GM19035 (cell line): Measurements from ENCODE around the gene KHK.
A peak's percentile ranks its signal among the peaks of the same experiment; 100 is the strongest.

Source experiments
- ATAC-seq: cut with Tn5 transposase; IDR thresholded peaks from one replicate; pipeline ENCODE4 v1.9.1; 2021; ENCODE audit not compliant: unreplicated experiment

The KHK gene

DNA sequence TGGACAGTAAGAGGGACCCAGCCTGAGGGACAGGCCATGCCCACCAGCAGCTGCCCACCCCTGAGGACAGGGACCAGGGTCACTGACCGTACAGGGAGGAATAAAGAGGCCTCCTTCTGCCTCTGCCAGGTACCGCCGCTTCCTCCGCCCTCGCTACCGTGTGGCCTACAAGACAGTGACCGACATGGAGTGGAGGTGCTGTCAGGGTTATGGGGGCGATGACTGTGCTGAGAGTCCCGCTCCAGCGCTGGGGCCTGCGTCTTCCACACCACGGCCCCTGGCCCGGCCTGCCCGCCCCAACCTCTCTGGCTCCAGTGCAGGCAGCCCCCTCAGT, 6.0 kb upstream of the KHK start:
- ATAC-seq: no peak

DNA sequence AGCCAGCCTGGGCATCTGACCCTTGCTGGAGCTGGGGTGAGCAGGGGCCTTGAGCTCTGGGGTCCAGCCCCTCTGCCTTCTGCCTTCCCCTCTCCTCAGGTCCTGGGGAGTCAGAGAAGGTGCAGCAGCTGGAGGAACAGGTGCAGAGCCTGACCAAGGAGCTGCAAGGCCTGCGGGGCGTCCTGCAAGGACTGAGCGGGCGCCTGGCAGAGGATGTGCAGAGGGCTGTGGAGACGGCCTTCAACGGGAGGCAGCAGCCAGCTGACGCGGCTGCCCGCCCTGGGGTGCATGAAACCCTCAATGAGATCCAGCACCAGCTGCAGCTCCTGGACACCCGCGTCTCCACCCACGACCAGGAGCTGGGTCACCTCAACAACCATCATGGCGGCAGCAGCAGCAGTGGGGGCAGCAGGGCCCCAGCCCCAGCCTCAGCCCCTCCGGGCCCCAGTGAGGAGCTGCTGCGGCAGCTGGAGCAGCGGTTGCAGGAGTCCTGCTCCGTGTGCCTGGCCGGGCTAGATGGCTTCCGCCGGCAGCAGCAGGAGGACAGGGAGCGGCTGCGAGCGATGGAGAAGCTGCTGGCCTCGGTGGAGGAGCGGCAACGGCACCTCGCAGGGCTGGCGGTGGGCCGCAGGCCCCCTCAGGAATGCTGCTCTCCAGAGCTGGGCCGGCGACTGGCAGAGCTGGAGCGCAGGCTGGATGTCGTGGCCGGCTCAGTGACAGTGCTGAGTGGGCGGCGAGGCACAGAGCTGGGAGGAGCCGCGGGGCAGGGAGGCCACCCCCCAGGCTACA, 4.4 kb upstream of the KHK start:
- ATAC-seq: no peak

DNA sequence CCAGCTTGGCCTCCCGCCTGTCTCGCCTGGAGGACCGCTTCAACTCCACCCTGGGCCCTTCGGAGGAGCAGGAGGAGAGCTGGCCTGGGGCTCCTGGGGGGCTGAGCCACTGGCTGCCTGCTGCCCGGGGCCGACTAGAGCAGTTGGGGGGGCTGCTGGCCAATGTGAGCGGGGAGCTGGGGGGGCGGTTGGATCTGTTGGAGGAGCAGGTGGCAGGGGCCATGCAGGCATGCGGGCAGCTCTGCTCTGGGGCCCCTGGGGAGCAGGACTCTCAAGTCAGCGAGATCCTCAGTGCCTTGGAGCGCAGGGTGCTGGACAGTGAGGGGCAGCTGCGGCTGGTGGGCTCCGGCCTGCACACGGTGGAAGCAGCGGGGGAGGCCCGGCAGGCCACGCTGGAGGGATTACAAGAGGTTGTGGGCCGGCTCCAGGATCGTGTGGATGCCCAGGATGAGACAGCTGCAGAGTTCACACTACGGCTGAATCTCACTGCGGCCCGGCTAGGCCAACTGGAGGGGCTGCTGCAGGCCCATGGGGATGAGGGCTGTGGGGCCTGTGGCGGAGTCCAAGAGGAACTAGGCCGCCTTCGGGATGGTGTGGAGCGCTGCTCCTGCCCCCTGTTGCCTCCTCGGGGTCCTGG, 3.7 kb upstream of the KHK start:
- ATAC-seq: no peak

DNA sequence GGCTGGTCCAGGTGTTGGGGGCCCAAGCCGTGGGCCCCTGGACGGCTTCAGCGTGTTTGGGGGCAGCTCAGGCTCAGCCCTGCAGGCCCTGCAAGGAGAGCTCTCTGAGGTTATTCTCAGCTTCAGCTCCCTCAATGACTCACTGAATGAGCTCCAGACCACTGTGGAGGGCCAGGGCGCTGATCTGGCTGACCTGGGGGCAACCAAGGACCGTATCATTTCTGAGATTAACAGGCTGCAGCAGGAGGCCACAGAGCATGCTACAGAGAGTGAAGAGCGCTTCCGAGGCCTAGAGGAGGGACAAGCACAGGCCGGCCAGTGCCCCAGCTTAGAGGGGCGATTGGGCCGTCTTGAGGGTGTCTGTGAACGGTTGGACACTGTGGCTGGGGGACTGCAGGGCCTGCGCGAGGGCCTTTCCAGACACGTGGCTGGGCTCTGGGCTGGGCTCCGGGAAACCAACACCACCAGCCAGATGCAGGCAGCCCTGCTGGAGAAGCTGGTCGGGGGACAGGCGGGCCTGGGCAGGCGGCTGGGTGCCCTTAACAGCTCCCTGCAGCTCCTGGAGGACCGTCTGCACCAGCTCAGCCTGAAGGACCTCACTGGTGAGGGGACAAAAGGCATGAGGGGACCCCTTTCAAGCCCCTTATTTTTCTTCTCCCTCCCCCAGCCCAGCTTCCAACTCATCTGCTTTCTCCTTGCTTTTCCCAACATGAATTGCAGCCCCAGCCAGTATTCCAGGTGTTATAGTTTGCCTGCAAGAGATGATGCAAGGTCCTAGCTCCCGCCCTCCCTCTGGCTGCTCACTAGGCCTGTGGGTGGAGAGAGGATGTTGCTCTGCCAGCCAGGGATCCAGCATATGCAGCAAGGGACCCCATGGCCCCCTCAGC, 2.9 kb upstream of the KHK start:
- no peak for ATAC-seq

DNA sequence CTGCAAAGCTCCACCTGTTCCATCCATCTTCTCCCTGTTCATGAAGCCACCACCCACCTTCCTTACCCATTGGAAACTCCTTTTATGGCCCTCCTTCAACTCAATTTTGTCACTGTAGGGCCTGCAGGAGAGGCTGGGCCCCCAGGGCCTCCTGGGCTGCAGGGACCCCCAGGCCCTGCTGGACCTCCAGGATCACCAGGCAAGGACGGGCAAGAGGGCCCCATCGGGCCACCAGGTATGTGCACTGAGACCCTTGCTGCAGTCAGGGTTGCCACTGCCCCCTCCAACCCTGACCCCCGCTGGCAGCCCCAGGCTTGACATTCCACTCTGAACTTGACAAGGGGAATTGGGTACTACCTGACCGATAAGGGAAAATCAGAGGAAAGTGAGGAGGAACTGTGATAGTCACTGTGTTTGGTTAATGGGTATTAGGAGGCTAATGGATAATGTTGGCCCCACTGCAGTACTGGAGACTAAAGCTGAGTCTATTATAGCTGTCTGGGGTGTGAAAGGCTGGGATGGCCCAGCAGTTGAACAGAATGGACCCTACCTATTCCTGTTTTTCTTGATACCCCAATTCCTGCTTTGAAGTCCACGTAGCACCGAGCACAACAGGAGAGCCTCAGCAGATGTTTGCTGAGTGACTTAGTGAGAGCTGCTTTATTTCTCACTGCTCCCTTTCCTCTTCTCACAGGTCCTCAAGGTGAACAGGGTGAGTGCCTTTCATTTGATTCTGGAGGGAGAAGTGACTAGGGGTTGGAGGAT, 2.1 kb upstream of the KHK start:
- no peak for ATAC-seq

DNA sequence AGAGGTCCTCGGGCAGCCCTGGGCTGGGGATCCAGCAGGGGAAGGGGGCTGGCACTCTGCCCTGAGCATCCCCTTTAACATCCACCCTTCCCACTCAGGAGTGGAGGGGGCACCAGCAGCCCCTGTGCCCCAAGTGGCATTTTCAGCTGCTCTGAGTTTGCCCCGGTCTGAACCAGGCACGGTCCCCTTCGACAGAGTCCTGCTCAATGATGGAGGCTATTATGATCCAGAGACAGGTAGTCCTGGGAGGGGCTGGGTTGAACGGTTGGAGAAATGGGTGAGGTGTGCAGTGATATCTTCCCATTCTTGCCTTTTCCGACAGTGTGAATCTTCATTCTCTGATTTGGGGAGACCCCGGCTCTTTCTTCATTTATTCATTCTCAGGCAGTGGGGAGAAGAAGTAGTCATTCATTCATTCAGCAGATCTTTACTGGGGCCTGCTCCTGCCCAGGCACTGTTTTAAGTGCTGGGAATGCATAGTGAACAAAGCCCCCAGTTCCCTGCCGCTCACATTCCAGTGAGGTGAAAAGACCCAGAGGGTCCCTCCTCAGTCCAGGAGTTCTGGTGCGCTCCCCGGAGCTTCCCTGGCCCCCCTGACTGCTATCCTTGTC, 1.4 kb upstream of the KHK start:
- ATAC-seq: no peak

DNA sequence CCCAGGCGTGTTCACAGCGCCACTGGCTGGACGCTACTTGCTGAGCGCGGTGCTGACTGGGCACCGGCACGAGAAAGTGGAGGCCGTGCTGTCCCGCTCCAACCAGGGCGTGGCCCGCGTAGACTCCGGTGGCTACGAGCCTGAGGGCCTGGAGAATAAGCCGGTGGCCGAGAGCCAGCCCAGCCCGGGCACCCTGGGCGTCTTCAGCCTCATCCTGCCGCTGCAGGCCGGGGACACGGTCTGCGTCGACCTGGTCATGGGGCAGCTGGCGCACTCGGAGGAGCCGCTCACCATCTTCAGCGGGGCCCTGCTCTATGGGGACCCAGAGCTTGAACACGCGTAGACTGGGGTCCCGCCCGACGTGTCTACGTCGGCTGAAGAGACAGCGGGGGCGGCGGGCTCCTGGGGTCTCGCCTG, 891 bp upstream of the KHK start:
- ATAC-seq: peak; percentile 2

DNA sequence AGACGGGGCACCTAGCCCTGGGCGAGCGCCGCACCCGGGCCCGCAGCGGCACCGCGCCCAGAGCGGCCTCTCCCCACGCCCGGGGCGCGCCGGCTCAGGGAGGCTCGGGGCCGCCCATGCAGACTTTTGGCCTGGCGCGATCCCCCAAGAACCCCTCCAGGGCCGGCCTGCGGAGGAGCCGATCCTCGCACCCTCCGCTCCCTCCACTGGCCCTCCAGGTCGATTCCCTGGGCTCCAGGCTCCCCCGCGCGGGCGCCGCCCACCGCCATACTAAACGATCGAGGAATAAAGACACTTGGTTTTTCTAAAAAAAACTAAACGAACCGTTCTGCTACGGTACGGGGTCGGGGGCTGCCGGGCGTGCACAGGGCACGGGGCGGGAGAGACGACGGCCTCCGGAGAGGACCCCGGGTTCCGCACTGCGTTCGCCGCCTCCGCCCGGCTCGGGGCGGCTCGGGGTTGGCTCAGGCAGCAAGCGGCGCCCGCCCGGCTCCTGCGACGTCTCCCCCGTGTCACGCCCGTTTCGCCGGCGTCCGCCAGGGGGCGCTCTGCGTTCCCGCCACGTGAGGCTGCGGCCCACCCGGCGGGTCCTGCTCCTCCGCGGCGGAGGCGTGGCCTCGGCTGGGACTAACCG, 365 bp upstream of the KHK start:
- ATAC-seq: peak; percentile 76

DNA sequence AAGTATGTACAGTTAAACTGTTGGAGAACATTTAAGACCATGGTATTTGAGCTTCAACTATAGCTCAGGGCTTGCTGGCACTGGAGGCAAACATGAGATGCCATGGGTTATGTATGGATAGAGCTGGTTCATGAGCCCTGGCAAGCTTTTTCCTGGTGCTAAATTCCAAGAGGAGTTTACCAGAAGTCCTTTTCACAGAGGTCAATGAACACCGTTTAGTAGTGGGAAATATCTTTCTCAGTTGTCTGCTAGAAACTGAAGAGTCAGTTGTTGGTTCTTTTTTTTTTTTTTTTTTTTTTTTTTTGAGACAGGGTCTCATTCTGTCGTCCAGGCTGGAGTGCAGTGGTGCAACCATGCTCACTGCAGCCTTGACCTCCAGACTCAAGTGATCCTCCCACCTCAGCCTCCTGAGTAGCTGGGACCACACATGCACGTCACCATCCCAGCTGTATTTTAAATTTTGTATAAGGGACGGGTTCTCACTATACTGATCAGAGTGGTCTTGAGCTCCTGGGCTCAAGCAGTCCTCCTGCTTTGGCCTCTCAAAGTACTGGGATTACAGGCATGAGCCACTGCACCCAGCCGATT, 1.3 kb downstream of the KHK start:
- no peak for ATAC-seq

DNA sequence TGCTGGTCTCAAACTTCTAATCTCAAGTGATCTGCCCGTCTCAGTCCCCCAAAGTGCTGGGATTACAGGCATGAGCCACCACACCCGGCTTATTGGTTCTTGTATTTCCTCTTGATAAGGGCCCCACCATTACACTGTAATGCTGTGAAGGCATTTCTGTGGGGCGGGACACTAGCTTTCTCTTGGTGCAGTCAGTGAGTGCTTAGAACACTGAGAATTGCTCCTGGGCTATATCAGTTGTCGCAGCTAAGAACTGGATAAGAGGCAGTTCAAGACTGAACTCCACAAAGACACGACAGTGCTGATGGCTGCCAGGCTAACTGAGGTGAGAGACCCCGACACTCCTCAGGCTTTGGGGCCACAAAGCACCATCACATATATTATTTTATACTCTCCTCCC, 2.1 kb downstream of the KHK start:
- ATAC-seq: no peak

DNA sequence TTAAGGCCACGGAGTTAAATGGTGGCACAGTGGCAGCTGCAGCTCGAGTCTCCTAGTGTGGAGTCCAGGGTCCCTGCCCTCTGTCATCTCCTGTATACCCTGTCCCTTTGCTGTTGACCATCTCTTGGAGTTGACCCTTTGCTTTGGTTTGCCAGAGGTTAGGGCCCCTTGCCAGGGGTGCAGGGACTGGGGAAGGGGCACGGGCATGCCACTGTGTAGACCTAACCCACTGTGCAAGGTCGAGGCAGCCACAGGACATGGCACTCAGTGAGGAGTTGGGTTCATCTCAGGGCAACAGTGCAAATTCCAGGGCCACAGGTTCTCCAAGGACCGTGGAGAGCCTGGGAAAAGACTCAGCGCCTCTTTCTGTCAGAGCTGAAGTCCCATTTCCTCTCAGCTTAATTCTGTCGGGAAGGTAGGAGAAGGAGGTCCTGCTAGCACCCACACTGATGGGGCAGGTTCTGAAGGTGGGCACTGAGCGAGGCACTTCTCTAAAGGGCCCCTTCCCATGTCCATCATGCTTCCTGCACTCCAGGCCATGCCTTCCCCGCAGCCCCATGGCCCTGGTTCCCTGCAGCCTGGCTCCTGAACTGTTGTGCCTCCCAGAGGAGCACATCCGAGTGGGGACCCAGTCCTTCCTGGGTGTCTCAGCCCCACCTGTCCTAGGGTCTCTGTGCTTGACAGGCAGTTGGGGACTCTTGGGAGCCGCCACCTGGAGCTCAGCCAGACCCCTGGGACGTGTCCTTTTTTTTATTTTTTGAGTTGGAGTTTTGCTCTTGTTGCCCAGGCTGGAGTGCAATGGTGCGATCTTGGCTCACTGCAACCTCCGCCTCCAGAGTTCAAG, 2.8 kb downstream of the KHK start:
- no peak for ATAC-seq

DNA sequence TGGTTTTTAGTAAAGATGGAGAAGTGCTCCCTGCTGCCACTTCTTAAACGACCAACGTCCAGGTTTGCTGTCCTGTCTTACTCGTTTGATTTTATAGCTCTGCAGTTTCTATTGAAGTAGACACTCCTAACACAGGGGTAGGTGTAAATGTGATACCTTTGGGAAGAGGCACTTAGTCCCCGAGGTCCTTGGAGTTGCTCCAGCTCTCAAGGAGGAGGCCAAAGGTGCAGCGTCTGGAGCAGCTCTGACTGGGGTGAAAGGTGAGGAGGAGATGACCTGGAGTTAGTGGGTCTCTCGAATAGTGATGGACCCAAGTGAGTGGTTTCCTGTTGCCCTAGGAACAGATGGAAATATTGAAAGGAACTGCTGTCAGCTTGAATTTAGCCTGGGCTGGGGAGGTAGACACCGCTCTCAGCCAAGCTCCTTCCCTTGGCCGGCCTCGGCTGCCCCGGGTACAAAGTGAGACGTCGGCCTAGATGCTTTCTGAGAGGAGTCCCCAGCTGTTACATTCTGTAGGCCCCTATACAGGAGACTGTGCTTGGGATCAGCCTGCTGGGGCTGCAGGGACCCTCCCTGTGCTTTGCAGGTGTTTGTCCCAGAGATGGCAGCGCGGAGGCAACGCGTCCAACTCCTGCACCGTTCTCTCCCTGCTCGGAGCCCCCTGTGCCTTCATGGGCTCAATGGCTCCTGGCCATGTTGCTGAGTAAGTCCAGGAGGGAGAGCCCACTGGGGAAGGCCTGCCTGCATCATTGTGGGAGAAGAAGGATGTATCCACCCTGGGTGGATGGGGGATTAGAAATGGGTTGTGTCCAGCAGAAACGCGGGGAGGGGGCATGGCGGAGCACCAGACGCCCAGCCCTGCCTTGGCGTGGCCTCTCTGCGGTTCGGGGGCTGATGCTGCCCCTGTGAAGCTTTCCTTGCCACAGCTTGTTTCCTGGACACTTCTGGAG, 5.4 kb downstream of the KHK start:
- no peak for ATAC-seq

DNA sequence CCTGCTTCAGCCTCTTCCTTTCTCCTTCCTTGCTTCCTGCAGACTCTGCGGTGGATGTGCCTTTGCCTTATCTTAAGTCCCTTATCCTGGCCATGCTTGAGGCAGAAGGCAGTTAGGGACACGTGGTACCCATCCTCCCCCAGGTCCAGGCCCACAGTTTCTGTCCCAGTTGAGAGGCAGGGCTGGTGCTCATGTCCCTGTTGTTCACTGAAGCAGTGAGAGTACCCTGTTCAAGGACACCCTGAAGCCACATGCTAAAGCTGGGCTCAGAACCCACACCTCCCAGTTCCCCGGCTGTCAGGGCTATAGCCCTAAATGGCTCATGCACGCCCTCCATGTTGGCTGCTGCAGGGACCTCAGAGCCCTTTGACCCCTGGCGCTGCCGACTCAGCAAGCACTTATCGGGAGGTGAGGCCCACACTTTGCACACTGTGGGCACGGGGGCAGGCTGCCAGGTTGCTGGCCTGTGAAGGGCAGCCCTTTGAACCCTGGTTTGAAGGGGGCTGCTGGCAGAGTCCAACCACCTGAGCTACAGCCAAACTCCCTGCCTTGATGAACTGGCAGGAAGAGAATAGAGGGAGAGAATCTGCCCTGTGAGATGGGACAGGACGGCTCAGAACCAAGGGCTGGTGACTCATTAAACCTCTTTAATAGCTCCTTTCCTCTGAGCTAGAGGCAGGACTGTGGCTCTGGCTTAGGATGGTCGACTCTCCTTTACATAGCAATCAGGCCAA, 6.3 kb downstream of the KHK start:
- ATAC-seq: no peak

DNA sequence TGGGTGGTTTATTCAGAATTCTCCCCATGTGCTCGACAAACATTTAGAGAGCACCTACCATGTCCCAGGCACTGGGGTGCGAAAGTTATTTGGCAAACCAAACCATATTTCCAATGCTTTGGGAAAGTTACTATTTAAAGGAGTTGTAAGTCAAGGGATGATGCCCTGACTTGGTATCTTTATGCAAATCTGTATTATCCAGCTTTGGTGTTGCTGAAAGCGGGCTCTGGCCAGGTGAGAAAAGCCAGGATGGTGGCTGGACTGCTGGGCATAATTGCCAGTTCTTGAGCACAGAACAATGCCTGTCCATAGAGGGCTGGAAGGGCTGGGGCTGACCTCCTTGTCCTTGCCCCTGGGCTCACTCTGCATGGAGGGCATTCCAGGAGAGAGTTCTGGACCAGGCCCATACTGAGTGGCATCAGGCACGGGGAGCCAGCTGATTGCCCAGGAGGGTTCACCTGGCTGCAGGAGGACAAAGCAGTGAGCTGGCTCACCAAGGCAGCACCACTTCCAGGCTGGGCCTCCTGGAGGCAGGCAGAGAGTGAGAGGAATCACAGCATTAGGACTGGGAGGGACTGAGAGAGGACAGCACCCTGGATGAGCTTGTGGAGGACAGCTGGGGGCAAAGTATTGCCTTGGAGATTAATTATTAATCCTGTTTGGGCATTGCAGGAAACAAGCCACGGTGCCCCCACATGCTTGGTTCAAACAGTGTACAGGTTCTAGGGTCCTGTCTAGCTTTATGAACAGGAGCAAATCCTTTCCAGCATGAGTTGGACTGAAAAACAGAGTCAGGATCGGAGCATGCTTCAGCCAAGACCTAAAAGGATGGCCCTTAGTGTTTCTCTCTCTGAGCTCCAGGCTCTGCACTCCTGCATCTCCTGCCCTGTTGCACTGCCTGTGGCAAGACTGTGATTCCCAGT, 7.1 kb downstream of the KHK start:
- ATAC-seq: no peak

DNA sequence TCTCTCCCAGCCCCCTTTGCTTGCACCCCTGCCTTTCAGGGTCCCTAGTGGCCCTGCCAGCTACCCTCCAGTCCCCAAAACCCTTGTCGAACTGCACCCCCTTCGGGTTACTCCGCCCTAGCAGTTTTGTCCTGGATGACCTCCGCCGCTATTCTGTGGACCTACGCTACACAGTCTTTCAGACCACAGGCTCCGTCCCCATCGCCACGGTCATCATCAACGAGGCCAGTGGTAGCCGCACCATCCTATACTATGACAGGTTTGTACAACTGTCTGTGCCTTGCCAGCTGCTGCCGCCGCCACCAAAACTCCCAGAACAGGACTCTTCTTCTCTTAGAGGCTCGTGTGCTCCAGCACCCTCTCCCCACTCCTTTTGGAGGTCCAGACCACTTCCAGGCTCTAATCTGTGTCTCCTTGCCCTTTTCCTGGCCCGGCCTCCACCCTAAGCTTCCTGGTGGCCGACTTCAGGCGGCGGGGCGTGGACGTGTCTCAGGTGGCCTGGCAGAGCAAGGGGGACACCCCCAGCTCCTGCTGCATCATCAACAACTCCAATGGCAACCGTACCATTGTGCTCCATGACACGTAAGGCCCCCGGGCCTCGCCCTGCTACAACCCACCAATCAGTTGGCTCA, 7.9 kb downstream of the KHK start:
- ATAC-seq: no peak

DNA sequence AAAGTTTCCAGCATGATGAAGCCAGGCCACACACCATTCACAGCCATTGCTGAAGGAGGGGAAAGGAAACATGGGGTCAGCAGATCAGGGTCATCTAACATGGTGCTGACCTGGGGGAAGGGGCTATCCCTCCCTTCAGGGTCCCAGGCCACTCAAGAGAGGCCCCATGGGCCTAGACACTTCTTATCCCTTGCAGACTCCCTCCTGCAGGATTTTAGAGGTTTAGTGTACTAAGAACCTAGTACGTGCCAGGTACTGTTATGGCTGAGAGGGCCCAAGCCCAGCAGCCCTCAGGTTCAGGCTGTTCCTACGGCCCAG, 8.8 kb downstream of the KHK start:
- ATAC-seq: no peak
